Ovary (tissue), 9 donors: ENCODE results near the gene DHX38. TPM values are rescaled to one million over a fixed set of nuclear protein-coding genes. Genes with fewer than 3 reads are reported as not detected.
"Not testable (repeated sequence)": the region's sequence is repeated elsewhere in the genome, so short reads cannot be mapped to it uniquely, and the experiment has no call there.

Source experiments
- DNase-seq, 5 donors: peaks; one replicate each; pipeline ENCODE4 v3.0.0-alpha.2; 2019 to 2020
- H3K27ac ChIP-seq, 2 donors: fragments of 200-600 bp; one replicate each; pipeline versions ENCODE4 v1.5.1 to v1.8.0; 2019 to 2022
- H3K27me3 ChIP-seq: fragments of 200-600 bp; one replicate; pipeline ENCODE4 v1.8.0; 2022
- H3K36me3 ChIP-seq: fragments of 200-600 bp; sonication (generic); one replicate; pipeline ENCODE4 v1.5.1; 2019
- H3K4me1 ChIP-seq: one replicate; pipeline ENCODE4 v1.8.1; 2013; ENCODE audit warnings: mild to moderate bottlenecking, moderate library complexity; ENCODE audit not compliant: insufficient read depth
- H3K4me3 ChIP-seq: fragments of 200-600 bp; sonication (generic); one replicate; pipeline ENCODE4 v1.5.1; 2017
- H3K9me3 ChIP-seq, 2 donors: fragments of 200-600 bp in 1 of 2; sonication (generic) in 1 of 2; one replicate each; pipeline versions ENCODE4 v1.5.1 to v1.8.1; 2013 to 2019; ENCODE audit warnings: mild to moderate bottlenecking in 1 of 2, moderate library complexity in 1 of 2
- EP300 ChIP-seq: sonication (generic); formaldehyde crosslinking; IDR thresholded peaks from one replicate; pipeline ENCODE4 v1.6.1; 2017; ENCODE audit warnings: antibody characterized with exemption
- POLR2A ChIP-seq: fragments of 450-650 bp; IDR thresholded peaks from one replicate; pipeline ENCODE4 v1.6.1; 2017; ENCODE audit warnings: antibody characterized with exemption, mild to moderate bottlenecking, moderate library complexity
- WGBS, 3 donors: extraction: QIAGEN DNeasy Blood & Tissue Kit in 1 of 3; methylation state at CpG; one replicate each; pipeline versions ENCODE4 v1.1.5 to v1.1.7; 2013 to 2017; 5-methylcytosine and 5-hydroxymethylcytosine counted together
- intact Hi-C, 4 donors: fragments of 100-400 bp; cut with DNase I; formaldehyde crosslinking; loops; one replicate each; pipeline versions ENCODE4 v1.11.0 to v1.15.1; 2022 to 2023
- polyA plus RNA-seq, 2 donors: library from polyadenylated mRNA; stranded (reverse); fragments of 200-250 nt in 1 of 2; fragments of 350-450 nt in 1 of 2; fragmentation: Illumina TruSeq in 1 of 2; extraction: RNeasy Lipid Tissue Mini Kit (QIAGEN cat#74804) in 1 of 2; gene quantifications; one replicate each; pipeline ENCODE4 v1.2.3, GENCODE V29; 2013 to 2014
- total RNA-seq, 7 donors: library from RNA; depleted of rRNA in 2 of 7; stranded (reverse); fragments of >200 nt in 2 of 7; fragmentation: NEBNext Ultra II Directional in 3 of 7; extraction: Animal tissue kit (Norgen Biotek cat#: 25700) in 3 of 7; gene quantifications; one replicate each; pipeline versions ENCODE4 v1.1.0 to v1.2.4, GENCODE V29; 2016 to 2023
- TF ChIP-seq, protein P1 (sequence below), 3 donors: fragments of 450-650 bp in 2 of 3; fragments of 200-600 bp in 1 of 3; IDR thresholded peaks; one replicate each; pipeline versions ENCODE4 v1.5.1 to v1.8.0; 2016 to 2022; ENCODE audit warnings: antibody characterized with exemption in 3 of 3, mild to moderate bottlenecking in 1 of 3
- donor health status: DM: no; HTN: no; CAD: no; lungs with moderate emphysema.
- donor health status: DM: no; HTN: no; CAD: no.
- donor health status: Bipolar disorder and iron deficiency.
- donor health status: DM: yes; HTN: yes; CAD: no.
- donor health status: DM: no; HTN: no; CAD: no.
- donor health status: DM: yes; HTN: yes; CAD: no.

The DHX38 gene
- total and polyA plus RNA-seq, 9 donors: 33.0 to 81.7 (median 59.1) TPM

DNA sequence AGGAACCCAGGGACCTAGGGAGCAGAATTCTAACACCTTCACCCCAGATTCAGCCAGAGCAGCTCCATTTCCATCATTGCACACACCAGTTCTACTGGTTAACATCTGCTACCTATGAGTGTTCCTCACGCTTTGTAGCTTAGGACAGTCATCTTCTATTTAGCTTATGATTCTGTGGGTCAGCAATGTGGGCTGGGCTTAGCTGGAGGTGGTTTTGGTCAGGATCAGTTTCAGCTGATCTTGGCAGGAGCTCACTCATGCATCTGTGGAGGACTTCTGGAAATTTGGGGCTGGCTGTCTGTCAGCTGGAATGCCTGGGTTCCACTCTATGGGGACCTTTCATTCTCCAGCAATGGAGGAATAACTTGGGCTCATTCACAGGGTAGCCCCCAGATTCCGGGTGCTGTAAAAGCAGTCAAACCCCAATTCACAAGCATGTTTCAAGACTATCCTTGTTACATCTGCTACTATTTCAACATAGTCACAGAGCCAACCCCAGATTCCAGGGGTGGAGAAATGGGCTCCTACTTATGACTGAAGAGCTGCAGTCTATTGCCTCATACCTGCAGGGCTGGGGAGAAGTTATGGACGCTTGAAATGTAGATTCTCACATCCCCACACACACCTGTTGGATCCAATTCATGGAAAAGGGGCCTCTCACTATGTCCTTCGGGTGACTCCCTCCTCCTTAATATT lies 42.7 kb upstream of the DHX38 start:
- Histone ChIP-seq H3K9me3 (no peaks in the 10 kb centered on the region), H3K27me3 (no peaks in the 10 kb centered on the region), H3K27ac (no peak overlapping the region), H3K4me1 (no peaks in the 10 kb centered on the region), H3K4me3 (no peak overlapping the region), H3K36me3 (no peaks in the 10 kb centered on the region)
- no peak for TF ChIP-seq EP300
- TF ChIP-seq POLR2A: no peak
- TF ChIP-seq, protein P1, sequence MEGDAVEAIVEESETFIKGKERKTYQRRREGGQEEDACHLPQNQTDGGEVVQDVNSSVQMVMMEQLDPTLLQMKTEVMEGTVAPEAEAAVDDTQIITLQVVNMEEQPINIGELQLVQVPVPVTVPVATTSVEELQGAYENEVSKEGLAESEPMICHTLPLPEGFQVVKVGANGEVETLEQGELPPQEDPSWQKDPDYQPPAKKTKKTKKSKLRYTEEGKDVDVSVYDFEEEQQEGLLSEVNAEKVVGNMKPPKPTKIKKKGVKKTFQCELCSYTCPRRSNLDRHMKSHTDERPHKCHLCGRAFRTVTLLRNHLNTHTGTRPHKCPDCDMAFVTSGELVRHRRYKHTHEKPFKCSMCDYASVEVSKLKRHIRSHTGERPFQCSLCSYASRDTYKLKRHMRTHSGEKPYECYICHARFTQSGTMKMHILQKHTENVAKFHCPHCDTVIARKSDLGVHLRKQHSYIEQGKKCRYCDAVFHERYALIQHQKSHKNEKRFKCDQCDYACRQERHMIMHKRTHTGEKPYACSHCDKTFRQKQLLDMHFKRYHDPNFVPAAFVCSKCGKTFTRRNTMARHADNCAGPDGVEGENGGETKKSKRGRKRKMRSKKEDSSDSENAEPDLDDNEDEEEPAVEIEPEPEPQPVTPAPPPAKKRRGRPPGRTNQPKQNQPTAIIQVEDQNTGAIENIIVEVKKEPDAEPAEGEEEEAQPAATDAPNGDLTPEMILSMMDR (IDR thresholded peaks at IDR 0.05): no peak
- DNase-seq: no peak
- intact Hi-C loops: no loop called here
- 89 to 91% (median 89%) methylated on average over 4 of the region's 4 CpGs for WGBS, 3 donors

DNA sequence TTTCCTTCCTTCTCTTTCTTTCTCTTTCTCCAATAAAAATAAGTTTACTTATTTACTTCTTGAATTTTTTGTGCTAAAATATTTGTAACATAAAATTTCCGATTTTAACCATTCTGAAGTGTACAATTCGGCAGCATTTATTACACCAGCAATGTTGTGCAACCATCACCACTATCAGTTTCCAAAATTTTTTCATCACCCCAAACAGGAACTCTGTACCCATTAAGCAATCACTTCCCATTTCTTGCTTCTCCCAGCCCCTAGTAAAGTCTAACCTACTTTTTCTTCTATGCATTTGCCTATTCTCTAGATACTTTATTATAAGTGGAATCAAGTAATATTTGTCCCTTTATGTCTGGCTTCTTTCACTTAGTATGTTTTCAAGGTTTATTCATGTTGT lies 41.8 kb upstream of the DHX38 start:
- WGBS, 3 donors: 86 to 92% (median 90%) methylated on average over 2 of the region's 2 CpGs
- no peaks in the 10 kb centered on the region for H3K27me3 ChIP-seq
- no peaks in the 10 kb centered on the region for H3K36me3 ChIP-seq
- TF ChIP-seq EP300: no peak
- TF ChIP-seq, protein P1 (IDR thresholded peaks at IDR 0.05): no peak
- TF ChIP-seq POLR2A: no peak
- H3K9me3 ChIP-seq: no peaks in the 10 kb centered on the region
- H3K4me1 ChIP-seq: no peaks in the 10 kb centered on the region
- intact Hi-C loops: no loop called here
- no peak overlapping the region for H3K4me3 ChIP-seq
- no peak for DNase-seq
- no peak overlapping the region for H3K27ac ChIP-seq

DNA sequence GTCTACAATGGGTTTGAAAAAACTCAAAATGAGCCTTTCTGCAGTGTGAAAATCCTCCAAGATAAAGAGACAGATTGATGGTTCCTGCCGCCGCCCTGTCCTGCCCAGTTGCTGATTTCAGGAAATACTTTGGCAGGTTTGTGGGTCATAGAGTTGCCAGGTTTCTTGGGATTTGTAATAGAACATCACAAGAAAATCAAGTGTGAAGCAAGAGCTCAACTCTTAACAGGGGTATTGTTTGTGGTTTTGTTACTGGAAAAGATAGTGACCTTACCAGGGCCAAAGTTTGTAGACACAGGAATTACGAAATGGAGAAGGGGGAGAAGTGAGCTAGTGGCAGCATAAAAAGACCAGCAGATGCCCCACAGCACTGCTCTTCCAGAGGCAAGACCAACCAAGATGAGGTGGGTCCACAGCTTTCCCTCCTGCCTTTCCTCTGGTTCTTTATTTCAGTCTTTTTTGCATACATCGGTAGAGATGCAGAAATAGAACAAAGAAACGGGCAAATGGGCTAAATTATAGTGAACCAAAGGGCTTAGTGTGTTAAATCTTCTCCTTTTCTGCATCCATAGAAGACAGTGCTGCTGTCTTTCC lies 39.3 kb upstream of the DHX38 start, which contains the start of gene HP:
TSS of gene HP (plus strand) at position 252 of the 594 bp plus-strand sequence. CDS start at position 400, 148 bp downstream.
- H3K36me3 ChIP-seq, intact Hi-C loops, H3K9me3 ChIP-seq, H3K27me3 ChIP-seq, H3K4me1 ChIP-seq, H3K4me3 ChIP-seq, DNase-seq, H3K27ac ChIP-seq: not testable (repeated sequence)
- 82 to 87% (median 84%) methylated on average over 5 of the region's 5 CpGs for WGBS, 3 donors

DNA sequence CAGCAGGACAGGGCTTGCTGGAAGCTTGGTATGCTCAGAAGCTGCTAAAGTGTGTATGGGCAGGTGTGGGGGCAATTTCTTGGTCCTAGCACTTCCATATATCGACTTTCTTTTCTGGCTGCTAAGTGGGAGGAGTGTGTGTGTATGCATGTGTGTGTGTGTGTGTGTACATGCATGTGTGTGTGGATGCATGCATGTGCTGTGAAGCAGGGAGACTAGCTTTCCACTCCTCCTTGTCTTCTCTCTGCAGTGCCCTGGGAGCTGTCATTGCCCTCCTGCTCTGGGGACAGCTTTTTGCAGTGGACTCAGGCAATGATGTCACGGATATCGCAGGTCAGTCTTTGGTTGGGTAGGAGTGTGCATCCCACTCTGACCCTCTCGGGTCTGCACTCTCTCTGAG lies 37.7 kb upstream of the DHX38 start:
- H3K27ac ChIP-seq: no peak overlapping the region
- no peak overlapping the region for H3K4me3 ChIP-seq
- H3K9me3 ChIP-seq: no peaks in the 10 kb centered on the region
- no peaks in the 10 kb centered on the region for H3K4me1 ChIP-seq
- WGBS, 3 donors: 76 to 79% (median 77%) methylated on average over 4 of the region's 4 CpGs
- TF ChIP-seq POLR2A: no peak
- no peak for TF ChIP-seq EP300
- intact Hi-C loops: no loop called here
- no peaks in the 10 kb centered on the region for H3K27me3 ChIP-seq
- no peaks in the 10 kb centered on the region for H3K36me3 ChIP-seq
- DNase-seq: no peak

DNA sequence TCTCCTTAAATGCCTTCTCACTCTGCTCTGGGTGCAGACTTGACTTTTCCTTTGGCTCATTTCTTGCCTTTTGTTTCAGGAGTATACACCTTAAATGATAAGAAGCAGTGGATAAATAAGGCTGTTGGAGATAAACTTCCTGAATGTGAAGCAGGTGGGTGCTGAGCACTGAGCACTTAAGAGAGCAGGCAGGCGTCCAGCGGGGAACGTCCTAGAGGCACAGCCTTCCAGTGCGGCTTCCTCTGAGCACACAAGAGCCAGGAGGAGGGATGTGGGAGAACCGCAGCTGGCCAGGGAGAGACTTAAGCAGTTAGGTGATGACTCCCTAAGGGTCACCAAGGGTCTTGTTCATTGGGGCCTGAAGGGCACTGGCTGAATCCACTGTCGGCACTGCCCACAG lies 36.3 kb upstream of the DHX38 start:
- H3K27ac ChIP-seq, DNase-seq, H3K4me3 ChIP-seq, H3K9me3 ChIP-seq, H3K4me1 ChIP-seq, H3K27me3 ChIP-seq, intact Hi-C loops, H3K36me3 ChIP-seq: not testable (repeated sequence)
- WGBS, 3 donors: 27 to 40% (median 31%) methylated on average over 1 to 2 of the region's 6 CpGs

DNA sequence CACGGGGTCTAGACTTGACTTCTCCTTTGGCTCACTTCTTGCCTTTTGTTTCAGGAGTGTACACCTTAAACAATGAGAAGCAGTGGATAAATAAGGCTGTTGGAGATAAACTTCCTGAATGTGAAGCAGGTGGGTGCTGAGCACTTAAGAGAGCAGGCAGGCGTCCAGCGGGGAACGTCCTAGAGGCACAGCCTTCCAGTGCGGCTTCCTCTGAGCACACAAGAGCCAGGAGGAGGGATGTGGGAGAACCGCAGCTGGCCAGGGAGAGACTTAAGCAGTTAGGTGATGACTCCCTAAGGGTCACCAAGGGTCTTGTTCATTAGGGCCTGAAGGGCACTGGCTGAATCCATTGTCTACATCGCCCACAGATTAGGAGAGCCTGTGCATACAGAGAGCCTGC lies 34.6 kb upstream of the DHX38 start:
- intact Hi-C loops, H3K4me1 ChIP-seq, H3K4me3 ChIP-seq, H3K36me3 ChIP-seq, H3K27ac ChIP-seq, H3K27me3 ChIP-seq, H3K9me3 ChIP-seq, DNase-seq: not testable (repeated sequence)
- WGBS, 3 donors: 76 to 83% (median 77%) methylated on average over 7 of the region's 7 CpGs
